GM13976 (cell line): ENCODE results near the gene DYNLRB2.

Source experiments
- DNase-seq: peaks from one replicate; pipeline ENCODE4 v3.0.0; 2012; ENCODE audit warnings: low spot score
- CTCF ChIP-seq: IDR thresholded peaks from 2 replicates; pipeline ENCODE4 v1.5.1; 2012; ENCODE audit warnings: borderline replicate concordance, mild to moderate bottlenecking; ENCODE audit not compliant: insufficient read depth; ENCODE audit errors: extremely low read depth, missing control alignments, control extremely low read depth
- in situ Hi-C: fragments of 300-500 bp; cut with MboI; formaldehyde crosslinking; loops from one replicate; pipeline ENCODE4 v1.12.0; 2022; ENCODE audit warnings: low sequenced_read_pairs, mixed read lengths, inconsistent platforms; ENCODE audit not compliant: unreplicated experiment

DYNLRB2 gene

GRCh38 chr16:80585764-80586163, 45.0 kb downstream of the DYNLRB2 start:
- DNase-seq: no peak
- in situ Hi-C loops: no loop called here
- no peak for TF ChIP-seq CTCF

GRCh38 chr16:80586476-80586875, 45.7 kb downstream of the DYNLRB2 start:
- DNase-seq: no peak
- no peak for TF ChIP-seq CTCF
- in situ Hi-C loops: no loop called here

GRCh38 chr16:80587071-80587470, 46.3 kb downstream of the DYNLRB2 start:
- in situ Hi-C loops: no loop called here
- TF ChIP-seq CTCF: no peak
- no peak for DNase-seq

DNA sequence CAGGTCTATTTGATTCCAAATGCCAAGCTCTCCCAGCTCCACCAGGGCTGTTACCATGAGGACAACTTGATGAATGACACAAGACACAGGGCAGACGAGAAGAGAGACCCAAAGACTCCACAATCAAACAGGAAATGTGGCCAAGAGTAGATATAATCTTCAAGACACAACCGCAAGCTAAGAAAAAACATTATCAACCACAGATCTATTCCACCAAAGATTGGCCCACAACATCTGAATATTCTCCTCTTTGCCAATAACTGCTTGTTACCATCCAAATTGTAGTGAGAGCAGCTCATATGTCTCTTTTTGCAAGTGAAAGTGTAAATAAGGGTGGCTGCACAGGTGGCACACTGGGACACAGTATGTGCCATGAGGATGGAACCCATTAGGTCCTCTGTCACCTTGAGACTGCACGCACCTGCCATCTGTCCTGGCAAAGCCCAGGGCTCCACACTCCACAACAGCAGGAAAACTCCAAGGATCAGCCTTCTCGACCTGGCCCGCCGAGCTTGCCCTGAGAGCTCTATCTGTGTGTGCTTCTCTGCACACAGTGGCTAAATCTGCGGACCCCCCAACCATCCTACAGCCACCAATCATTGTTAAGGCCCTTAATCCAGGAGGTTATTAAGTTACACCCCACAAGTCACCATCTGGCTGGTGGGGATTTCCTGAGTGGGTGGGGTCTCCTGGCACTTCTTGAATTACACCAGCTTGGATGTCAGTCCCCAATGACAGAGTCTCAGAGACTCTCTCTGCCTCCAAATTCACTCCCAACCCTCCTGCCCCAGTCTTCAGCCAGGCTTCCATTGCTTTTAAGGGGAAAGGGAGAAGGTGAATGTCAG, 50.5 kb downstream of the DYNLRB2 start:
- in situ Hi-C loops: no loop called here
- DNase-seq: no peak
- TF ChIP-seq CTCF: no peak

- in situ Hi-C loops: no loop called here
- TF ChIP-seq CTCF: no peak
- DNase-seq: no peak
Observed at GRCh38 chr16:80592273-80592672, 51.5 kb downstream of the DYNLRB2 start.

GRCh38 chr16:80594756-80595155, 54.0 kb downstream of the DYNLRB2 start:
- DNase-seq: no peak
- no peak for TF ChIP-seq CTCF
- in situ Hi-C loops: no loop called here
